HG03108 (cell line): ENCODE results near the gene KRT15.

Source experiments
- ATAC-seq: cut with Tn5 transposase; IDR thresholded peaks from one replicate; pipeline ENCODE4 v1.9.1; 2021; ENCODE audit warnings: moderate library complexity; ENCODE audit not compliant: unreplicated experiment

KRT15 gene

DNA sequence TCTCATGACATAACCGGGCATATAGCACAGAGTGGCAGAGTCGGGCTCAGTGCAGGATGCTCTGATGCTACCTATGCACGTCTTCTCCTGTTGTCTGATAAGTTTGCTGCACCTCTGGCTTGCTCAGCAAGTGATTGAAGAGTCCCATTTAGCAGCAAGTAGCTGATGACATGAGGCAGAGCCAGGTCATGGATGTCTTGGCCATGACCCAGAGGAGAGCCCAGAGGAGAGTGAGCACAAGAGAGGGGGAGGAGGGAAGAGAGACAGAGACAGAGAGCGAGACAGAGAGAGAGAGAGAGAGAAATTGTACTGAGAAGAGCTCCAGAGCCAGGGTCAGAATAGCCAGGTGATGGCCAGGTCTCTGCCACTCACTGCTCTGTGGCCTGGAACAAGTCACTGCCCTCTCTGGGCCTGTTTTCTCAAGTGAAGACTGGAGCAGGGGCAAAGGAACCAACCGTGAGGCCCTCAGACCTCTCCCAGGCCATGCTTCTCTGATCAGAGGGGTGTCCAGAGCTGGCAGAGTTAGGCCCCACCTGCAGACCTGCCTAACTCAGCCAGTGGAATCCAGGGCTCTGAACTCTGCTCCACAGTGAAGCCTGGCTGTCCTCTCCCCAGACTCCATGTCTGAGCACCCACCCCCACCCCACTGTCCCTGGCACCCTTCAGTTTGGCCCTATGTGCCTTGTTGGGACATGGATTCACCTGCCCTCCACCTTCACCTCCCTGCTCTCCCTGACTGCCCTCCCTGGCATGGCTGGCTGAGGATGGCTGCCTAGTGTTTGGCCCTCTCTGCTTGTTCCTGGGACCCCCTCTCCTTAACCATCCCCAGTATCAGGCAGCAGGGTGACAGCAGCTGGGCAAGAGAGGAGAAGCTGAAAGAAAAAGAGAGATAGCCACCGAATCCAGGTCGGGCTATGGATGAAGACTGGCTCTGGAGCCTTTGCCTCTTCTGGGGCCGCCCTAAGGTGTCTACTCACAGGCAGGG lies 33.5 kb downstream of the KRT15 start:
- ATAC-seq: no peak

DNA sequence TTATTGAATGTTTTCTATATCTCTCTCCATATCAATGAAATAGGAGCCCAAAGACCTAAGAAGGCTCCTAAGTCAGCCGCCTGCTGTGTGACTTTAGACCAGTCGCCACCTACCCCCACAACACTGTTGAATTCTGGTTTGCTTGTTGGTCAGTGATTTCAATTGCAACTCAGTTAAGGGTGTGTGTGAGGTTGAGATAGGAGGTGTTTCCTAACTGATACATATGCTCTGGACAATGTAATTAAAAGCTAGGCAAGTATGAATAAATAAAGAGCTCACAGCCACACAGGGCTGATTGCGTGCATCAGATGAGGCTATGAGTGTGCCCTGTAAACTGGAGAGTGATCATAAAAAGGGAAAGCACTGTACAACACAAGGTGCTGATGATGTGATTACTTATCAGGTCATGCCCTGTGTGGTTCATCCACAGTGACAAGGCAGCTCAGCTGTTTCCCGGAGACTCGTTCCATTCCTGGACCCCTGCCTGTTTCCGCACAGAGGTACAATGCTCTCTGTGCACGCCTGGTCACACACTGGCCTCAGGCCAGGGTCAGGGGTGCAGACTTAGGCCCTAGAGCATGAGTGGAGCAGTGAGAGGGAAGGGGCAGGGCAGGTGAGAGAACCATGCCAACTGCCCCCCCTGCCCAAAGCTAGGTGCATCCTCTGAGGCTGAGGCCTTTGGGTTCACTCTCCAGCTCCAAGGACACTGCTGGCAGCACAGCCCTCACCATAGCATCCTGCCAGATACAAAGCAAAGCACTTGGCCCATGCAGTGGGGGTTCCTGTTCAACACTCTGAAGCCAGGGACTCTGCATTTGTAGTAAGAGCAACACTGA lies 34.5 kb downstream of the KRT15 start:
- ATAC-seq: no peak

DNA sequence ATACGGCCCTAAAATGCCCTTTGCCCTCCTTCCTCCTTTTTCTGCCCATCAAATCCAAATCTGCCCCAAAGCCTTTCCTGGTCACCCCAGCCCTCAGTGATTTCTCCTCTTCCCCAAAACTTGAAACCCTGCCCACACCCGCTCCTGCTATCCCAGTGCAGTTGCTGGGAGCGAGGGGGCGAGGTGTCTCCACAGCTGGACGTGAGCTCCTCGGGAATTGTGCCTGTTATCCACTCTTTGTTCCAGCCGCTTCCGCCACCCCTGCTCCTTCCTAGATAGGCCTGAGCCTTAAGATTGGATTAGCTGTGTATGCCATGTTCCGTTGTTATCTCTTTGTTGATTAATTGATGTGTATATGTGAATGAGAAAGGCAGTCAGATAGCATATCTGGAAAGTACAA lies 35.2 kb downstream of the KRT15 start:
- no peak for ATAC-seq

DNA sequence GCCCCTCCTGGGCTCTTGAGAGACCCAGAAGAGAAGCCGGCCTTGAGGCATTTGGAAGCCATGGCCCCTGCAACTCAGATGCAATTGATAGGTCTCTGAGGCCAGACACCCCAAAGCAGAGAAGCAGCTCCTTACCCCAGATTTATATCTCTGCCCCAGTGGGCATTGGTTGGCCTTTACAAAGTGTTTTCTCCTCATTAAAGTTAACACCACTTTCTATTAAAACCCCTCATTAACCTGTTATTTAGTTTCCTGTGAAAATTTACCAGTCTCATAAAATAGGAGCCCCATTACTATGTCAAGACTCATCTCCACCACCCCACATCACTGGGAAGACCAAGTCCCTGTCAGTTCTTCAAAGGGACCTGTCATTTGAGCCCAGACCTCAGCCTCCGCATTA lies 37.7 kb downstream of the KRT15 start, which contains the start of gene KRT35:
KRT35 (minus strand) TSS at position 116 of the 400 bp plus-strand sequence; CDS start at position 62, 54 bp downstream.
- ATAC-seq: no peak

DNA sequence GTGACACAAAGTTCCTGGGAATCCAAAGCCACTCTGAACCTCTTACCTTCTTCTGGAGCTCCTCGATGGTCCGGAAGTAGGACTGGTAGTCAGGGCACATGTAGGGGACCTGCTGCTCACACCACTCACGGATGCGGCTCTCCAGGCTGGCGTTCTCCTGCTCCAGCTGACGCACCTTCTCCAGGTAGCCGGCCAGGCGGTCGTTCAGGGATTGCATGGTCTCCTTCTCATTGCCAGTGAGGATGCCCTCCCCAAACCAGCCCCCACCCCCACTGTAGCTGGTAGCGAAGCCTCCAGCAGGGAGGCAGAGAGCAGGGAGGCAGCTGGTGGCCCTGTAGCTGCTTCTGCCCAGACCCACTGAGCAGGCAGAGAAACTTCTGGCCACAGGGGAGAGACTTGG lies 38.1 kb downstream of the KRT15 start:
- no peak for ATAC-seq

DNA sequence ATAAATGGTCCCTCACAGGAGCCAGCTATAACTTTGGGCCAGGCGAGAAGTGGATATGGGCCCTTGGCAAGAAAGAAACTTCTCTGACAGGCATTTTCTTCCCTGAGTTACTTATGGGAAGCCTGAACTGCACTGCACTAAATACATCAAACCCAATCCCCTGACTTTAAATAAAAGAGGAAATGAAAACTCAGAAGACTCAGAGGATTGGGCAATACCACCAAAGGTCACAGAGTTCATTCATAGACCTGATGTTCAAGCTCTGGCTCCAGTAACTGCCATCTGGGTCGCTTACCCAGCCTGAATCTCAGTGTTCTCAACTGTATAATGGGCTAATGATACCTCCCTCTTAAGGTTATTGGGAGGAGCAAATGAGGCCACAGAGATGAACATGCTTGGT lies 38.6 kb downstream of the KRT15 start:
- ATAC-seq: no peak

DNA sequence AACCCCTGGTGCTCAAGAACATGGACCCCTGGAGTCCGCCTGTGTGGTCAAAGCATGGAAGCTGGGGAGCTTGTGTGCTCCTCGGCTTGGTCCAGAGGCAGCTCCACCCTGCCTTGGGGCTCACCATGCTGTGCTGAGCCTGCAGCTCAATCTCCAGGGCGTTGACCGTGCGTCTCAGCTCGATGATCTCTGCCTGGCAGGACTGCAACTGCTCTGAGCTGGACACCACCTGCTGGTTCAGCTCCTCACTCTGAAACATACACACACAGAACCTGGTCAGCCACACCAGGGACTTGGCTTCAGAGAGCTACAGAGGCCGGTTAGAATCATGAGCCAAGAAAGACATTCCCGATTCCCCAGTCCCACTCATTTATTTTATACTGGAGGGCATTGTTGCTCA lies 40.5 kb downstream of the KRT15 start:
- ATAC-seq: no peak

DNA sequence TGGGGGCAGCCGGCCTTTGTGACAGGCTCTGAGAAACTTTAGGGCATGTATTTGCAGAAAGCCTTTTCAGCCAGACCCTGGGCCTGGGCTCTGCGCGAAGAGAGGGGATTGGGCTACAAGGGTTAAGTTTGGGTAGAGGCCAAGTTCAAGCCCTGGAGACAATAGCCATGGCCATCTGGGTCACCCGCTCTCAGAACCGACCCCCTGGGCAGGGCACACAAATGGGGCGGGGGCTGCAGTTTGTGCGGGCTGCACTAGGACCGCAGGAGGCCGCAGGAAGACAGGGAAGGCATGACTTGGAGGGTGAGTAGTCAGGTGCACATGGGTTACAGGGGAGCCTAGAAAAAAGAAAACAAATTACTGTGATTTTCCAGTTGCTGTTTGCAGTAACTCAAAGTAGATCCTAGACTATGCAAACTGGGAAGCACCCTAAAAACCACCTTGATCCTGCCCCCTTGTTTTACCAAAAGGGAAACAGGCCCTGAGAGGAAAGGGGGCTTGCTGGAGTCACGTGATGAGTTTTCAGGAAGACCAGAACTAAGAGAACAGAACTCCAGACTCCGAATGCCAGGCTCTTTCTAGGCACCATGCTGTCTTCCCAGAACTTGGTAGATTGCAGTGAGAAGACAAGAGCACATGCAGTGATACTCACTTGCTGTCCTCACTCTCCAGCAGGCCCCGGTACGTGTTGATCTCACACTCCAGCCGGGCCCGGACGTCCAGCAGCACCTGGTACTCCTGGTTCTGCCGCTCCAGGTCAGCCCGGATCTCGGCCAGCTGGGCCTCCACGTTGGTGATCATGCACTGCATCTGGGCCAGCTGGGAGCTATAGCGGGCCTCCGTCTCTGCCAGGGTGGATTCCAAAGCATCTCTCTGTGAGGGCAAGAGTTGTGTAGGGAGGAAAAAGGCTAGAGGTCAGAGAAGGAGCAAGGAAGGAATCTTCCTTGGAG lies 41.5 kb downstream of the KRT15 start:
- ATAC-seq: no peak

DNA sequence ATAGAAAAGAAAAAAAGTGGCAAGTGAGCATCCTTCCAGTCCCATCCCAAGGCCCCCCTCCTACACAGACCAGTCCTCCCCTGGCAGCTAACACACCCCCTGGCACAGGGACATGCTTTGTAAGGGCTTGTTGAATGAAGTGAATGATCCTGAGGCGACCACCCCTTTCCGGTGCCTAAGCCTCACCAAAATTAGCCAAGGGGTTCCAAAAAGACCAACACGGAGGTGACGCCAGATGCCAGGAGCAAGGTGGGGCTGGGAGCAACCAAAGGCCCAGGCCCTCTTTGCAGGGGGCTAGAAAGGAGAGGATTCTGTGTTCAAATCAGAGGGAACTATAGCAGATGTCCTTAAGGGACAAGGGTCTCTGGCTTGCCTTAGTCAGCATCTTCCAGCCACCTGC lies 43.3 kb downstream of the KRT15 start:
- ATAC-seq: no peak

DNA sequence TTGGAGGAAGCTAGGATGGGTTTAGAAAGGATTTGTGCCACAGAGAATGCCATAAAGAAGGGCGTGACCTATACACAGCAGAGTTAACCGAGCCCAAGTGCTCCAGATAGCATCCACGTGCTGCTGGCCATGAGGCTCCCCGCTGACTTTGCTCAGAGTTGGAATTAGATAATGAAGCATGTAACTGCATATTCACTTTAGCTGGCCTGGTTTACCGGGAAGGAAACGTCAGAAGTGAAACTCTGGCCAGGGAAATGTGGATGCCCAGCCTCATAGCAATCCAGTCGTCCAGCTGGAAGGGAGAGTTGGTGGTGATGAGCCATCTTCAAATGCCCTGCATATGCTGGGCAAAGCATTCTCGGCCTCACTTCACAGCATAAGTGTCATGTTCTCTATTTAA lies 43.8 kb downstream of the KRT15 start:
- no peak for ATAC-seq

DNA sequence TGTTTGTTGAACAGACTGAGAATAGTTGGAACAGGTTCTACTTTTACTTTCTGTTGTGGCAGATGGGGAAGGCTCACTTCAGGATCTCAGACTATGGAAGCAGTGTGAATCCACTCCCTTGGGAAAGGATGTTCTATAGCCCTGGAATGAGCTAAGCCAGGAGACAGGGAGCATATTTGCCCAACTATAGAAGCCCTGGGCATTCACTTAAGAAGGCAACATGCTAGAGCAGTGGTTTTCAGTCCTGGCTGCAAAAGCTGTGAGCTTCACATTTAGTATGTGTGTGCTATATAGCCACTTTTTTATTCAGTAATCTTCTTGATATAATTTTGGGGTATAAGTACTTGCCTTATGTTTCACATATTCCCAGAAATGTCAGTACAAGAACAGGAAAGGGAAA lies 50.3 kb downstream of the KRT15 start:
- ATAC-seq: no peak

DNA sequence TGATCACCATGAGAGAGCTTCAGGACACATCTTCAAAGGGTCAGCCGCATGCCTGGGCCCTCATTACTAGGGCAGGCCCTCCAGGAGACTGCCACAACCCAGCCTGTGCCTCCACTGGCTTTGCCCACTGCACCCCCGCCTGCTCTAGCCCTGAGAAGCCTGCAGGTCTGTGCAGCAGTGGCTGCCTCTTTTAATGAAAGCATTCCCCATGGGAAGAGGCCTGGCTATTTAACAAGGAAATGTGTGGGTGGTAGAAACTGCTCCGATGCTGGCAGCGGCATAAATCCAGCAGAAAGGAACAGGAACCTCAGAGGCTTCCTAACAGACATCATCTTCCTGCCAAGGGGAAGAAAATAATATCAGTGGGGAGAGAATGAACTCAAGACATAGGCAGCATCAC lies 51.1 kb downstream of the KRT15 start:
- no peak for ATAC-seq

DNA sequence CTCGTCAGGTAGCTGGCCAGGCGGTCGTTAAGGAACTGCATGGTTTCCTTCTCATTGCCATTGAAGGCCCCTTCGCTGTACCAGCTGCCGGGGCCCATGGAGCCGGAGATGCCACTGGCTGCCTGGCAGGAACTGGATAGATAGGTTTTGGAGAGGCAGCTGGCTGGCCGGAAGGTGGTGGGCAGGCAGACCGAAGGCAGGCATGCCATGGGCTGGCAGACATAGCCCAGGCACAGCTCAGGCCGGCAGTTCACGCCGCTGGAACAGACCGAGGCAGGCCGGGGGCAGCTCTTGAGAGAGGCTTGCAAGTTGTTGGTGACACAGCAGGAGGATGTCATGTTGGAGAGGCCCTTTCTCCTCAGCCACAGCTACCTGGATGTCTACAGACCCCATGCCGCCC lies 51.7 kb downstream of the KRT15 start, which contains the start of gene KRT32:
KRT32 (minus strand) TSS at position 399 of the 400 bp plus-strand sequence; CDS start at position 338, 61 bp downstream.
- no peak for ATAC-seq

DNA sequence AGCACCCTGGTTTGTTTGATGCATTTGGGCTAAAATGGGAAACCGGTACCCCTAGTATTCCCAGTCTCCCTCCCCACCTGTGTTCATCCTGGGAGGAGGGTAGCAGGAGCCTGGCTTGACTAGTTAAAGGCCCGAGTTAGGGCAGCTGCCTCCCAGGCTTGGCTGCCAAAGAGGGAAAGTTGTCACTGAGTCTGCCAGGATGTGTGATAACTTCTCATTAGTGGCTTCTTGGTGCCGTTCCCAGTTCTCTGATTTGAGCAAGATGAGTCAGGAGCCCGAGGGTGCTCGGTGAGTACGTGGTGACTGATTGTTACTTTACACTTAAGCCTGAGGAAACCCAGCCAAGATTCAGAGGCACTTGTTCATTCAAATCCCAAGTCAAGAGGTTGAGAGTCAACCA lies 54.0 kb downstream of the KRT15 start:
- no peak for ATAC-seq

DNA sequence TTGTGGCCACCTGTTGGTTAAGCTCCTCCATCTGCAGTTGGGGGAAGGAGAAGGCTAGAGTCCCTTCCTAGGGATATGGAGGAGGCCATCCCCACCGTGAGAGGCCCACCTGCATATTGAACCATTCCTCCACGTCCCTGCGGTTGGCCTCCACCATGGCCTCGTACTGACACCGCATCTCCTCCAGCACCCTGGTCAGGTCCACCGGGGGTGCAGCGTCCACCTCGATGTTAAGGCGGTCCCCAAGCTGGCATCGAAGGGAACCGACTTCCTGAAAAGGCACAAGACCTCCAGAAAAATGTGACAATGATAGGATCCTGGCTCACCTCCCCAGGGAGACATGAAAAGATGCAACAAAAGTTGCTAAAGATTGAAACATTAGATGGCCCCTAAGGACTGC lies 54.5 kb downstream of the KRT15 start:
- ATAC-seq: no peak

DNA sequence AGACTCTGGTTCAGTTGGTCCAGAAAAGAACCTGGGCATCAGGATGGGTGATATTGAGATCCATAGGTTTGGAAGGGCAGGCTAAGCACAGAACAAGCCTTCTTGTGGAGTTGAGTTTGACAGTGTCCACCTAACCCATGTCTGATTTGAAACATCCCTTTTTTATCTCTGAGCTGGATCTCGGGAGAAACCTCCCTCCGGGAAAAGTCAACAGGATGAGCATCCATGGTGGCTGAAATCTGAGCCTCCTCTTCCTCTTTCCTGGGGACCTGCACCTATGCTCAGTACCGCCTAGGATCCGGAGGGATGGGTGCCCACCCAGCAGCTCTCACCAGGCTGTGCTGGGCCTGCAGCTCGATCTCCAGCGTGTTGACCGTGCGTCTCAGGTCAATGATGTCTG lies 54.9 kb downstream of the KRT15 start:
- no peak for ATAC-seq
